ENCODE measurements around the gene PRKN.

PRKN gene

DNA sequence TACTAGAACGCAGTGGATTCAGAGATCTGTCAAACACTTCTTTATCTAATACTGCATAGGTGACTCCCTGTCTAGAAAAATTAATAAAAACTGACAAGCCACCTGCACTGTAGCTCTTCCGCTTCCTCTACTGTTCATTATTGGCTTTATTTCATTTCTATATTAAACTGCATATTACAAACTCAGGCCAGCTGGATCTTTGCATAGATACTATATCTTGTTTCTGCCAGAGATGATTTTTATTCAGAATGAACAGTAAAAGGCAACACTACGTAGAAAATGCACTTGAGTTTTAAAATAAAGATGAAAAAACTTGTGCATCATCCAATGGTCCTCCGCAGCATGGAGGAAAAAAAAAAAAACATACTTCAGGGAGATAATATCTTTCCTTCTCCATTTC, 508.3 kb downstream of the PRKN start:
- DNase-seq, result no peak

GRCh38 chr6:162217811-162218493, 509.6 kb downstream of the PRKN start:
- no peak for DNase-seq

- no peak for DNase-seq
These were observed 510.5 kb downstream of the PRKN start for GRCh38 chr6:162217058-162217457.

DNA sequence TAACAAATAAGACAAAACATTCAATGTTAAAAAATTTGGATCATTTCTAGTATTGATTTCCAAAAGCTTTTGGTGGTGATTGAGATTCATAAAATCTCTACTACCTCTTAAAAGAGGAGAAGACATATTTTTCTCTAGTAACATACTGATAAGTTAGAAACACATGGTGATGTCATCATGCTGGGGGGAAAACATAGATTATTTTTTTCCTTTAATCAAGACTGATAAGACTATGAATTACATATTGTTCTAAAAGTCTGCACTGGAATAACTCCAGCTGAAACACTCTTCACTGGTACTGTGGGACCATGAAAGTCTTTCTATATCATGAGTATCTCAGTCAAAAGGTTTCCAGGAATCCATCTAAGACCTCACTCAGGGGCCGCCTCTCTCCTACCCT, 515.8 kb downstream of the PRKN start:
- no peak for DNase-seq

- DNase-seq, result no peak
These were observed 516.5 kb downstream of the PRKN start for GRCh38 chr6:162211022-162211421.

GRCh38 chr6:162203287-162203686, 524.3 kb downstream of the PRKN start:
- no peak for DNase-seq

DNA sequence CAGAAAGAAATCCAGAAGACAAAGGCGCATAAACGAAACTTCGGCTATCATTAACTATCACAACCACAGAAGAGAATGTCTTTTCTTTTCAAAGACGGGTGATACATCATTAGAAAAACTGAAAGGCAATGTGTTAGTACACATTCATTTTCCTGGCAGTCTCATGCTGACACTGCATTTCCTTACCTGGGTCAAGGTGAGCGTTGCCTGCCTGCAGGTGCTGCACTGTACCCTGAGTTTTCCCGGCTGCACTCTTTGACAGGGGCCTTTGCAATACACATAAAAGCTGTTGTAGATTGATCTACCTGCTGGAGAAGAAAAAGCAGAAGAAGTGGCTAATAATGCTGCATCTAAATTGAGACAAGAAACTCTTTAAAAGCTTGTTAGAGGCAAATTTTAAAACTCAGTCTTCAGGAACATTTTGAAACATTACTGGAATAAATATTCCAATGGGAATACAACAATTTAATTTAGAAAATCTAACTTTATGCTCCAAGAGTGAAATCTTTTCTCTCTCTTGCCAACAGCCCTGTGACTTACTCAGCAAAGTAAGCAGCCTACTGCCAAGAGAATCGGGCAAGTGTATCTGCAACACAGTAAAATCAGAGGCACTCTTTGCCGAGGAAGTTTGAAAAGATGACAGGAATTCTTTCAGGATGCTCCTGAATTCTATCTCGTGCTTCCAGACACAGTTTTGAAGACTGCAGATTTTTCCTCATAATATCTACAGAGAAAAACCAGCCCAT, 526.4 kb downstream of the PRKN start:
- DNase-seq, result no peak

DNA sequence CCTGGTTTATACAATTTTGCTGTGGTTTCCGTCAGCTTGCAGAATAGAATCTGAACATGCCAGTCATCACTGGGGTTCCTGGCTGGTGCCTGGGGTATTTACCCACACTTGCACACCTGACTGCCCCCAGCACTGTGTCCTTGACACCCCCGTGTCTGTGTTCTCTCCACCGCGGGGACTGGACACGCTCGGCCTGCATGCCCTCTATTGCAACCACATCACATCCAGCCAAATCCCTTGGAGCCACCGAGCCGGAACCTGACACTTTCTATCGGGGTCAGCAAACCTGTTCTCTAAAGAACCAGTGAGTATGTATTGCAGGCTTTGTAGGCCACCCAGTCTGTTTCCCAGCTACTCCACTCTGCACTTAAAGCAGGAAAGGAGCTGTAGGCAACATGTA, 527.5 kb downstream of the PRKN start:
- no peak for DNase-seq

DNA sequence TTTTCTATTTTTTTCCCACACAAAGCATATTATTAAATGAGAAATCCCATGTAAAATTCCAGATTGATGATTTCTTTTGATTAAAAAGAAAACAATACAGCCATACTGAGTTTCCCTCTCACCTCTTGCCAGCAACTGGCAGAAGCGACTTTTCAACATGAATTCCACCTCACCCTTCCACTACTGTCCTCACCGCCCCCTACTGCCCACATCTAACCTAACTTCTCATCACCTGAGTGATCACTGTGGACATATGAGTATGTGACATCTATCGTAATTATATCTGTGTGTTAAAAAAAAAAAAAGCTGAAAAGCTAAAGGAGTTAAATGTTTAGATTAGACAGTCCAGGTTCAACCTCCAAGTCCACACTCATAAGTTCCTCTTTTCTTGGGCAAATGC, 528.6 kb downstream of the PRKN start:
- no peak for DNase-seq

GRCh38 chr6:162198076-162198475, 529.5 kb downstream of the PRKN start:
- no peak for DNase-seq

DNA sequence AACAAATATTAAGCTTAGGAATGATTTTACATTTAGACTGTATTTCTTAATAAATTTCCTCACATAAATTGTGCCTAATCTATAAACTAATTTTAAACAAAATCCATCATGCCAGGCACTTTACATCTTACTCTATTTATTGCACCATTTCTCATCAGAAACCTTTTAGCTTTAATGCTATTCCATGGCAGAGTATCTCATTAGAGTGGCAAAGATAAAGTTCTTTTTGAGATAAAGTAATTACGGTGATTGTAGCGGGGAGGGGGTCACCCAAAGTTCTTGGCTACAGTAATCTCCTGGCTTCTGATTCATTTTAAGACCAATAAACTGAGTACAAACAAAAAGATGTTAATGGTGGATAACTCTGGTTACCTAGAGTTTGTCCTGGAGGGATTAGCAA, 532.1 kb downstream of the PRKN start:
- DNase-seq, result no peak

GRCh38 chr6:162190981-162191380, 536.6 kb downstream of the PRKN start:
- DNase-seq, result no peak

- no peak for DNase-seq
These were observed 540.2 kb downstream of the PRKN start for GRCh38 chr6:162187168-162187935.

GRCh38 chr6:162184465-162184864, 543.1 kb downstream of the PRKN start:
- no peak for DNase-seq

DNA sequence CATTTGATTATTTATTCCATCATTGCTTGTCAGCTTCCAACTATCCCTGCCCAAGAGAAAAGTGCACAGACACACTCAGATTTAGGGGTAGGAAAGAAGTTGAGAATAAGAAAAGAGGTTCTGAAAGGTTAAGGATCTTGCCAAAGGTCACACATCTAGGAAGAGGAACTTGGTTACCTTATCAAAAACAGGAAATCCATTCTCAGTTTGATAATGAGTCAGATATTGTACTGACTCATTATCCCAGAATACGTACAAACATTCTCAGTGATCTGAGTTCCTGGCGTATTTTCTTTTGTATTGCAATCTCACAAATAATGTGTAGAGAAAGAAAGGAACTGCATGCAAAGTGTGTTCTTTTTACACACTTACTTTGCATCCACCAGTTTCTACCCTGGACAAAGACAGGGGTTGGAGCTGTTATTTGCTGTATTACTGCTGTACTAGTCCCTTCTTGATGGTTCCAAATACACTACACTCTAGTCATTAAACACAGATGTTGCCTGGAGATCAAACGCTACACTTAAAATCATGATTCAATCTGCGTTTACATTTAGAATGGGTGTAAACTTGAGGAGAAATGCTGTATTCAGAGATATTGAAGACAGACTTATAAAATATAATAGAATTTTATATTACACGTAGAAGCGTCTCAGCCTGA, 545.7 kb downstream of the PRKN start:
- DNase-seq, result no peak

- DNase-seq, result no peak
These were observed 546.5 kb downstream of the PRKN start for GRCh38 chr6:162181111-162181510.

- DNase-seq, result no peak
These were observed 548.2 kb downstream of the PRKN start for GRCh38 chr6:162179196-162179951.

GRCh38 chr6:162178666-162179065, 548.9 kb downstream of the PRKN start:
- no peak for DNase-seq

DNA sequence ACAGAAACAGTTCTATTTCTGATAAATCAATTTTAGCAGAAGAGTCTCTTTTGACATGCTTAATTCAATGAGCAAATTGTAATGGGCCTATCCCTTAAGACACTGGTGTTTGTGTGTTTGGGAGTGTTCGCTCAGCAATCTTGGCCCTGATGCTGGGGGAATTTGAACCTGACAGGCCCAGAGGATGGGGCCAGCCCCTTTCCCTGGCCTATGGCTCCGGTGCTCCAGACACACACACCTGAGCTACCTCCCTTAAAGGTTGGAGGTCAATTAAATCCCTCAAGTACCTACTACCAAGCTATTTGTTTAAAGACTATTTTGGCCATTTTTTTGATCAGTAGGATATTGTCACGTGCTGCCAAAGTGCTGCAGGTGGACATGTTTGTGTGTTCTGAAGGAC, 549.3 kb downstream of the PRKN start:
- no peak for DNase-seq

- no peak for DNase-seq
These were observed 549.8 kb downstream of the PRKN start for GRCh38 chr6:162177746-162178145.

- no peak for DNase-seq
These were observed 554.1 kb downstream of the PRKN start for GRCh38 chr6:162173466-162173865.

DNA sequence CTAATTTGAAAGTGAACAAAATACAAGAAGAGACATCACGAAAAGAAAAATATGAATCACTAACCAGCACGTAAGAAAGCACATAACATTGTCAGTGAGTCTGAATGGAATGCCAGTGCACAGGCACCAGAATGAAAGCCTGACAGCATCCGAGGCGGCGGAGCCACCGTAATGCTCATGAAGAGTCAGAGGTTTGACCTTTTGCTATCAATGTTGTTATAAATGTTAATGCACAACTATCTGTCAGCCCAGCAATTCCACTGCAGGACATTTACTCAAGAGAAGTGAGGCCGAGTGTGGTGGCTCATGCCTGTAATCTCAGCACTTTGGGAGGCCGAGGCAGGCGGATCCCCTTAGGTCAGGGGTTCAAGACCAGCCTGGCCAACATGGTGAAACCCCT, 562.1 kb downstream of the PRKN start:
- no peak for DNase-seq
